ENCODE measurements around the gene FOXP3.

FOXP3 gene

DNA sequence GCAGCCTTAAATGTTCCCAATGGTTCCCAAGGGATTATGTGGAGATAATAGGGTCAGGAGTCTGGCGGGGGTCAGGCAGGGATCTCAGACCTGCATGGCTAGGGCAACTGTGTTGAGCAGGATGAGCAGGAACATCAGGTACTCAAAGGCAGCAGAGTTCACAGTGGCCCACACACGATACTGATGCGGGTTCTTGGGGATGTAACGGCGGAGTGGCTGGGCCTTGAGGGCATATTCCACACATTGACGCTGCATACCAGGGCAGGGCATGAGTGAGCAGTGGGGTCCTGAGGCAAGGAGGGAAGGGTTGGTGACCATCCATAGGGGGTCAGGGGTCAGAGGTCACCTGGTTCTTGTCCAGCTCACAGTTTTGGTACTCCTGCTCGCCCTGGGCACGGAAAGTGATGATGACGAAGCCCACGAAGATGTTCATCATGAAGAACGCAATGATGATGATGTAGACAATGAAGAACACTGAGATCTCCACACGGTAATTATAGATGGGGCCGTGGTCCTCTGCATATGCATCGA lies 49.4 kb downstream of the FOXP3 start:
- no peak overlapping the region for H3K4me3 ChIP-seq (ENCODE audit: low read length in 2 of 2)
- no peaks in the 10 kb centered on the region for H3K36me3 ChIP-seq (ENCODE audit: control insufficient read depth in 2 of 2, insufficient read depth in 2 of 2, low read length in 2 of 2)
- H3K4me1 ChIP-seq (ENCODE audit: control insufficient read depth, insufficient read depth, low read length): no peaks in the 10 kb centered on the region
- no peak overlapping the region for H3K9ac ChIP-seq (ENCODE audit: low read length in 2 of 2)
- no peak overlapping the region for H3K27ac ChIP-seq (ENCODE audit: low read length)
- peaks cover 4 to 21% of the 10 kb centered on the region in 2 donors for H3K27me3 ChIP-seq (ENCODE audit: control insufficient read depth in 1 of 2, insufficient read depth in 2 of 2, low read length in 2 of 2)
- H3K9me3 ChIP-seq (ENCODE audit: control insufficient read depth in 2 of 2, low read length in 2 of 2): peaks cover 0 to 2% of the 10 kb centered on the region in 2 donors

DNA sequence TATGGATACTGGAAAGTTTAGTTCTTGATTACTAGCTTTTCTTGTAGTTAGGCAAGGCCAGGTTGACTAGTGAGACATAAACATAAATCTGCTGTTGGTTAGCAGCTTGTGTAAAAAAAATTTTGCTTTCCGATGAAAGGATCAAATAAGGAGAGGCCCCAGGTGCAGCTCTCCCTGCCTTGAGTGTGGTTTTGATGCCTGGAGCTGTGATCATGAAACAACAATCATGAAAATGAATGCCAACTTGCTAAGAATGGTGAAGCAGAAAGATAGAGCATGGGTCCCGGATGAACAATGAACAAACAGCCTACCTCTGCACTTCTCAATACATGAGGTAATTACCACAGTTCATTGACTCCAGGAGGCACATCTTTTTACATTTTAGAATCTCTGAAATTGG lies 50.1 kb downstream of the FOXP3 start:
- H3K4me1 ChIP-seq (ENCODE audit: control insufficient read depth, insufficient read depth, low read length): no peaks in the 10 kb centered on the region
- no peaks in the 10 kb centered on the region for H3K36me3 ChIP-seq (ENCODE audit: control insufficient read depth in 2 of 2, insufficient read depth in 2 of 2, low read length in 2 of 2)
- H3K4me3 ChIP-seq (ENCODE audit: low read length in 2 of 2): no peak overlapping the region
- H3K27ac ChIP-seq (ENCODE audit: low read length): no peak overlapping the region
- H3K9me3 ChIP-seq (ENCODE audit: control insufficient read depth in 2 of 2, low read length in 2 of 2): peaks cover 0 to 2% of the 10 kb centered on the region in 2 donors
- no peak overlapping the region for H3K9ac ChIP-seq (ENCODE audit: low read length in 2 of 2)
- H3K27me3 ChIP-seq (ENCODE audit: control insufficient read depth in 1 of 2, insufficient read depth in 2 of 2, low read length in 2 of 2): peaks cover 4 to 19% of the 10 kb centered on the region in 2 donors

DNA sequence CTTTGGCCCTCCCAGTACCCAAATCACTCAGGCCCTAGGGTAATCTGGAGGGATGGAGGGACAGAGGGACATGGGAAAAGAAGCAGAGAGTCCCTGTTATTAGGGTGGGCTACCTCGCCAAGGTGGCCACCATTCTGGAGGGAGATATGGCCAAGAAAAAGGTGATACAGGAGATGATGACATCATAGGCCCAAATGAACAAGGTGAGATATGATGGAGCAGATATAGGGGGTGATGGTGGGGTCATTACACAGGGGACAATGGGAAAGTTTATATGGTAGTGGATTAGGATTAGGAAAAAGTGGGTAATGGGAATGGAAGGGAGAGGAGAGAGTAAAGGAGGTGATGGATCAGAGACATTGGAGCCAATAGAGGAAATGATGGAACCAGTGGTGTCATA lies 51.6 kb downstream of the FOXP3 start:
- Histone ChIP-seq H3K9ac (ENCODE audit: low read length in 2 of 2) (no peak overlapping the region), H3K27me3 (ENCODE audit: control insufficient read depth in 1 of 2, insufficient read depth in 2 of 2, low read length in 2 of 2) (peaks cover 4 to 14% of the 10 kb centered on the region in 2 donors), H3K36me3 (ENCODE audit: control insufficient read depth in 2 of 2, insufficient read depth in 2 of 2, low read length in 2 of 2) (no peaks in the 10 kb centered on the region), H3K4me3 (ENCODE audit: low read length in 2 of 2) (no peak overlapping the region), H3K9me3 (ENCODE audit: control insufficient read depth in 2 of 2, low read length in 2 of 2) (peaks cover 0 to 2% of the 10 kb centered on the region in 2 donors), H3K4me1 (ENCODE audit: control insufficient read depth, insufficient read depth, low read length) (no peaks in the 10 kb centered on the region), H3K27ac (ENCODE audit: low read length) (no peak overlapping the region)

DNA sequence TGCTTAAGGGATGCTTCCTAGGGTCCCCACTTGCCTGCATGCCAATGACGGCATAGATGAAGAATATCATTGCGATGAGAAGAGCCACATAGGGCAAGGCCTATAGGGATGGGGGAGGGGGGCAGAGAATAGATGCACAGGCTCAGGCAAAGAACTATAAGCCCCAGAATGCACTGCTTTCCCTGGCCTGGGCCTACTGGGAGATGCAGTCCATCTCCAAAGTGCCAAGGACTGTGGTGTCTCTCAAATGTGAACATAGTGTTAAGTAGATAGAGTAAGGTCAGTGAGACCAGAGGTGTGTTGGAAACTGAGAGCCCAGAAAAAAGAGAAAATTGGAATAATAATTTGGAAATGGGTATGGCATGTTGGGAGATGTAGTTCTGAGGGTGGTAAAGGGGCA lies 52.3 kb downstream of the FOXP3 start:
- H3K9ac ChIP-seq (ENCODE audit: low read length in 2 of 2): no peak overlapping the region
- peaks cover 4 to 11% of the 10 kb centered on the region in 2 donors for H3K27me3 ChIP-seq (ENCODE audit: control insufficient read depth in 1 of 2, insufficient read depth in 2 of 2, low read length in 2 of 2)
- no peak overlapping the region for H3K4me3 ChIP-seq (ENCODE audit: low read length in 2 of 2)
- no peaks in the 10 kb centered on the region for H3K4me1 ChIP-seq (ENCODE audit: control insufficient read depth, insufficient read depth, low read length)
- H3K36me3 ChIP-seq (ENCODE audit: control insufficient read depth in 2 of 2, insufficient read depth in 2 of 2, low read length in 2 of 2): no peaks in the 10 kb centered on the region
- no peak overlapping the region for H3K27ac ChIP-seq (ENCODE audit: low read length)
- H3K9me3 ChIP-seq (ENCODE audit: control insufficient read depth in 2 of 2, low read length in 2 of 2): peaks cover 0 to 2% of the 10 kb centered on the region in 2 donors

DNA sequence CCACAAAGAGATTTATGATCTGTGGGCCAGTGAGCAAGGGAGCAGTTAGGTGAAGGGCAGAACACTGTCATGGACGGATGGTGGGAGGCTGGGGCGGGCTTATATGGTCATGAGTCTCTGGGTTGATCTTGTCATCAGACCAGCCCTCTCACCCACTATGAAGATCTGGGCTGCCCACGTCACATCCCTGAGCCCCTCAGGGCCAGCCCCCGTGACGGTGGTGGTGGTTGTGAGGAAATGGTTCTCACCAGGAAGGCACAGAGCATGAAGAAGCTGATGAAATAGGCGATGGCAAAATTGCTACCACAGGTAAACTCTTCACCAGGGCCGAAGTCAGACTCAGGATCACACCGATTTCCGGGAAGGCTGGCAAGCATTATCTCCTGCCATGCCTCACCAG lies 53.4 kb downstream of the FOXP3 start:
- Histone ChIP-seq H3K4me3 (ENCODE audit: low read length in 2 of 2) (no peak overlapping the region), H3K4me1 (ENCODE audit: control insufficient read depth, insufficient read depth, low read length) (no peaks in the 10 kb centered on the region), H3K36me3 (ENCODE audit: control insufficient read depth in 2 of 2, insufficient read depth in 2 of 2, low read length in 2 of 2) (no peaks in the 10 kb centered on the region), H3K27ac (ENCODE audit: low read length) (no peak overlapping the region), H3K27me3 (ENCODE audit: control insufficient read depth in 1 of 2, insufficient read depth in 2 of 2, low read length in 2 of 2) (peaks cover 4 to 10% of the 10 kb centered on the region in 2 donors), H3K9me3 (ENCODE audit: control insufficient read depth in 2 of 2, low read length in 2 of 2) (peaks cover 0 to 2% of the 10 kb centered on the region in 2 donors), H3K9ac (ENCODE audit: low read length in 2 of 2) (no peak overlapping the region)

DNA sequence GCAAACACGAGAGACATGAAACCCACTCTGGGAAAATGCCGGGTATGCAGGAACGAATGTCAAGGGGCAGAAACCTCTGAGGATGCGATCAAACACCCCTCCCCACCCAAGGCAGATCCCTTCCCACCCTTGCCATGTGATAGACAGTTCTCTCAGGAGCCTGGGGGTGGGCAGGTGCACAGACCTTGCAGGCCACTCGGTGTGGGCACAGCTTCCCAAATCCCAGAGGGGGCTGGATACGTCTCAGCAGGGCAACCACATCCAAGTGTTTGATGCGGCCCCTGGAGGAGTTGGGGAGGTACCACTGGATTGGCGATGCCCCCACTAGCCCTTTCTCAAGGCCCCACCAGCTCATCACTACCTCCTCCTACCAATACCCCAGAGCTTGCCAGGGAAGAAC lies 54.1 kb downstream of the FOXP3 start:
- Histone ChIP-seq H3K9ac (ENCODE audit: low read length in 2 of 2) (no peak overlapping the region), H3K36me3 (ENCODE audit: control insufficient read depth in 2 of 2, insufficient read depth in 2 of 2, low read length in 2 of 2) (no peaks in the 10 kb centered on the region), H3K27ac (ENCODE audit: low read length) (no peak overlapping the region), H3K4me1 (ENCODE audit: control insufficient read depth, insufficient read depth, low read length) (no peaks in the 10 kb centered on the region), H3K27me3 (ENCODE audit: control insufficient read depth in 1 of 2, insufficient read depth in 2 of 2, low read length in 2 of 2) (peaks cover 4 to 13% of the 10 kb centered on the region in 2 donors), H3K4me3 (ENCODE audit: low read length in 2 of 2) (no peak overlapping the region), H3K9me3 (ENCODE audit: control insufficient read depth in 2 of 2, low read length in 2 of 2) (peaks cover 0 to 2% of the 10 kb centered on the region in 2 donors)

DNA sequence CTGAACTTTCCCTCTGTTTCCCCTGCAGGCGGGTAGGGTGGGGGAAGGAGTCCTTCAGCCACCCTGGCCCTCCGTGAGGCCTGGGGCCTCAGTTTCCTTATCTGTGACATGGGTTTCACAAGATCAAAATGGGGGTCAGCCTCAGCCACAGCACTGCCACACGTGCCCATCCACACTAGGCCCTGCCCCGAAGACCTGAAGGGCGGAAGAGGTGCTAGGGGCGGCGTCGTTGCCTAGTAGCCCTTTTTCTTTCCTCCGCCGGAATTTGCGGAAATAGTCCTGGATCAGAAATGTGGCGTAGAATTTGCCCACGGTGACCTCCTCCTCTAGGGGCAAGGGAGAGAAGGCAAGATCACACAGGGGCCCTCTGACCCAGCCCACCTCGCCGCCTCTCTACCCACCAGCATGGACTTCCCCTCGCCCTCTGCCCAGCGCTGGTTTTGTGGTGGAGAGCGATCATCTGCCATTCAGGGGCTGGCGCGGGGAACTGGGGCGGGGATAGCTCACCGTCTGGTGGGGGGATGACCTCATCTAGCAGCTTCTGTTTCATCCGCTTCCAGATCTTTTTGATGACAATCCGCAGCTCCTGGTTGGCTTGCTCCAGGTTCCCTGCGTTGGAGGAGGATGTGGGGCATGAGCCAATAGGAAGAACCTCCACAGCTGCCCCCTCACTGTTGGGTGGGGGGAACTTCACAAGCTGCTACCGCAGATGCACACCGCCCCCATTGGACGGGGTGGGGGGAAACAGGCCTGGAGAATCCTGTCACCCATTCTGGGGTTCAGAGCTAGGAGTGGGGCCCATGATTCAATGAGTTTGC lies 54.9 kb downstream of the FOXP3 start:
- peaks cover 4 to 13% of the 10 kb centered on the region in 2 donors for H3K27me3 ChIP-seq (ENCODE audit: control insufficient read depth in 1 of 2, insufficient read depth in 2 of 2, low read length in 2 of 2)
- no peaks in the 10 kb centered on the region for H3K36me3 ChIP-seq (ENCODE audit: control insufficient read depth in 2 of 2, insufficient read depth in 2 of 2, low read length in 2 of 2)
- no peaks in the 10 kb centered on the region for H3K4me1 ChIP-seq (ENCODE audit: control insufficient read depth, insufficient read depth, low read length)
- no peak overlapping the region for H3K27ac ChIP-seq (ENCODE audit: low read length)
- no peak overlapping the region for H3K4me3 ChIP-seq (ENCODE audit: low read length in 2 of 2)
- peaks cover 0 to 2% of the 10 kb centered on the region in 2 donors for H3K9me3 ChIP-seq (ENCODE audit: control insufficient read depth in 2 of 2, low read length in 2 of 2)
- H3K9ac ChIP-seq (ENCODE audit: low read length in 2 of 2): no peak overlapping the region

DNA sequence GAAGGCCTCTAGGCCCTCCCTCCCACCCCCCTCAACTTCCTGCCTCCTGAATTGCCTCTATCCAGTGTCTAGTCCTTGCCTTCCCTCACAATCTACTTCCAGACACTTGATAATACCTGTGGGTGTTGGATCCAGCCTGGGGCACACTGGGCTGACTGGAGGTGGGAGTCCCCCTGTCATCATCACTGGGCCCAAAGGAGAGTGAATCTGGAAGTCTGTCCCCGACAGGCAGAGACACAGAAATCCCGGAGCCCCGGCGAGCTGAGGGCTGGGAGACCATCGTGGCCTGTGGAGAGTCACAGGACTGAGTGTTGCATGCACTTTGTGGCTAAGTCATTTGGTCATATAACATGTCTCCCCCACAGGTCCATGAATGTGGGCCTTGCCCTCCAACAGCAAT lies 56.1 kb downstream of the FOXP3 start:
- no peak overlapping the region for H3K4me3 ChIP-seq (ENCODE audit: low read length in 2 of 2)

DNA sequence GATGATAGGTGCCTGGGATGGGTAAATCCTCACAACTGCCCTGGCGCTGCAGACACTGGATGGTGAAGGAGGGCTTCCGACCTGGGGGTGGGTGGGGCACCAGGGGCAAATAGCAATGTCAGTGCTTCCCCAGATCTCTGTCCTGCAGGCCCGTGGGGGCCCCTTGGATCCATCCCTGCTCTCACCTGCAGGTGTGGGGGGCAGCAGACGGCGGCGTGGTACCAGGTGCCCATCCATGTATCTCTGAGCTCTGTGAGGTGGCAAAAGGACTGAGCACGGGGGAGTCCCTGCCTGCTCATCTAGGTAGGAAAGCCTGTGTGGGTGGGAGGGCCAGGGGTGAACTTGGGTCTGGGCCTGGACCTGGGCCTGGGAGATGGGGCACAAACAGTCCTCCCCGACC lies 58.0 kb downstream of the FOXP3 start:
- Histone ChIP-seq H3K36me3 (ENCODE audit: control insufficient read depth in 2 of 2, insufficient read depth in 2 of 2, low read length in 2 of 2) (no peaks in the 10 kb centered on the region), H3K9me3 (ENCODE audit: control insufficient read depth in 2 of 2, low read length in 2 of 2) (no peaks in the 10 kb centered on the region), H3K9ac (ENCODE audit: low read length in 2 of 2) (no peak overlapping the region), H3K27ac (ENCODE audit: low read length) (no peak overlapping the region), H3K4me3 (ENCODE audit: low read length in 2 of 2) (no peak overlapping the region), H3K27me3 (ENCODE audit: control insufficient read depth in 1 of 2, insufficient read depth in 2 of 2, low read length in 2 of 2) (peaks cover 4 to 12% of the 10 kb centered on the region in 2 donors), H3K4me1 (ENCODE audit: control insufficient read depth, insufficient read depth, low read length) (no peaks in the 10 kb centered on the region)

More for the DNA sequence above, 56.1 kb downstream of the FOXP3 start:
- peaks cover 0 to 2% of the 10 kb centered on the region in 2 donors for H3K9me3 ChIP-seq (ENCODE audit: control insufficient read depth in 2 of 2, low read length in 2 of 2)
- H3K36me3 ChIP-seq (ENCODE audit: control insufficient read depth in 2 of 2, insufficient read depth in 2 of 2, low read length in 2 of 2): no peaks in the 10 kb centered on the region
- H3K9ac ChIP-seq (ENCODE audit: low read length in 2 of 2): no peak overlapping the region
- H3K27me3 ChIP-seq (ENCODE audit: control insufficient read depth in 1 of 2, insufficient read depth in 2 of 2, low read length in 2 of 2): peaks cover 4 to 13% of the 10 kb centered on the region in 2 donors
- no peak overlapping the region for H3K27ac ChIP-seq (ENCODE audit: low read length)
- H3K4me1 ChIP-seq (ENCODE audit: control insufficient read depth, insufficient read depth, low read length): no peaks in the 10 kb centered on the region

DNA sequence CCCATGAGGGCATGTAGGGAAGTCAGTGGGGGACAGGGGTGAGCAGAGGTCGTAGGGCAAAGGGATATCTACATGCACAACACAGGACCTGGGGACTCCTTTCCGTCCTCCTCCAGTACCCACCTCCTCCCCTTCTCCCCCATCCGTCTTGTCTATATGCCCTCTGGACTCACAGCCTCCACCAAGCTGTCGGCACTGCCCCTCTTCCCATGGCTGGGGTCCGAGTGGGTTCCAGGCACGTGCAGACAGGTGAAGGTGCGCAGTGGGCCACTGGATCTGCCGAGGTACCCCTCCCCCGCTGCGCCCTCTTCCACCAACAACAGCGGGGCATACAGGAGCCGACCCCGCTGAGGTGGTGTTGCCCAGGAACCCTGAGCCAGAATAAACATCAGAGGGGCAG lies 59.1 kb downstream of the FOXP3 start:
- Histone ChIP-seq H3K9me3 (ENCODE audit: control insufficient read depth in 2 of 2, low read length in 2 of 2) (no peaks in the 10 kb centered on the region), H3K27ac (ENCODE audit: low read length) (no peak overlapping the region), H3K4me3 (ENCODE audit: low read length in 2 of 2) (no peak overlapping the region), H3K9ac (ENCODE audit: low read length in 2 of 2) (no peak overlapping the region), H3K4me1 (ENCODE audit: control insufficient read depth, insufficient read depth, low read length) (peaks cover under 1% of the 10 kb centered on the region), H3K27me3 (ENCODE audit: control insufficient read depth in 1 of 2, insufficient read depth in 2 of 2, low read length in 2 of 2) (peaks cover under 1 to 10% of the 10 kb centered on the region in 2 donors), H3K36me3 (ENCODE audit: control insufficient read depth in 2 of 2, insufficient read depth in 2 of 2, low read length in 2 of 2) (no peaks in the 10 kb centered on the region)

DNA sequence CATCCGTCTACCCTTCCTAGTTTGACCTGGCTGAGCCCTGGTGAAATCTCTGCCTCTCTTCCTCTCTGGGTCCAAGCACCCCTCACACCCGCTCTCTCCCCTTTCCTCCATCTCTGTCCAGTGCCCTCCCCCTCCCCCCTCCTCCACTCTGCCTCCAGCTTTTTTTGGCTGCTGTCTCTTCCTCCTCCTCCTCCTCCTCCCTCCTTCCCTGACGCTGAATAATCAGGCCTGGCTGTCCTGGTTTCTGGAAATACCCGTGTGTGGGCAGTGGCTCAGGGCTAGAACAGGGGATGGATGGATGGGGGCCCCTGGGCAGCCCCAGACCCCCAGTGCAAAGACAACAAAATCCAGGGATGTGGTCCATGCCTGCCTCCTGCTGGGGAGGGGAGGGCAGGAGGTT lies 59.8 kb downstream of the FOXP3 start:
- Histone ChIP-seq H3K27me3 (ENCODE audit: control insufficient read depth in 1 of 2, insufficient read depth in 2 of 2, low read length in 2 of 2) (peaks cover 0 to 8% of the 10 kb centered on the region in 2 donors), H3K9me3 (ENCODE audit: control insufficient read depth in 2 of 2, low read length in 2 of 2) (no peaks in the 10 kb centered on the region), H3K9ac (ENCODE audit: low read length in 2 of 2) (no peak overlapping the region), H3K27ac (ENCODE audit: low read length) (no peak overlapping the region), H3K4me3 (ENCODE audit: low read length in 2 of 2) (no peak overlapping the region), H3K4me1 (ENCODE audit: control insufficient read depth, insufficient read depth, low read length) (peaks cover 4% of the 10 kb centered on the region), H3K36me3 (ENCODE audit: control insufficient read depth in 2 of 2, insufficient read depth in 2 of 2, low read length in 2 of 2) (no peaks in the 10 kb centered on the region)

Measured in stomach smooth muscle (tissue), 2 donors.